Measurements from ENCODE around the gene FRS3. TPM values are rescaled to one million over a fixed set of nuclear protein-coding genes. Genes with fewer than 3 reads are reported as not detected.

FRS3 gene
- total and polyA plus RNA-seq, 2 of the 13 experiments (the other 11 are each of a cell fraction or from before 2014, with no cell fraction given), result 3.0 to 7.4 TPM

DNA sequence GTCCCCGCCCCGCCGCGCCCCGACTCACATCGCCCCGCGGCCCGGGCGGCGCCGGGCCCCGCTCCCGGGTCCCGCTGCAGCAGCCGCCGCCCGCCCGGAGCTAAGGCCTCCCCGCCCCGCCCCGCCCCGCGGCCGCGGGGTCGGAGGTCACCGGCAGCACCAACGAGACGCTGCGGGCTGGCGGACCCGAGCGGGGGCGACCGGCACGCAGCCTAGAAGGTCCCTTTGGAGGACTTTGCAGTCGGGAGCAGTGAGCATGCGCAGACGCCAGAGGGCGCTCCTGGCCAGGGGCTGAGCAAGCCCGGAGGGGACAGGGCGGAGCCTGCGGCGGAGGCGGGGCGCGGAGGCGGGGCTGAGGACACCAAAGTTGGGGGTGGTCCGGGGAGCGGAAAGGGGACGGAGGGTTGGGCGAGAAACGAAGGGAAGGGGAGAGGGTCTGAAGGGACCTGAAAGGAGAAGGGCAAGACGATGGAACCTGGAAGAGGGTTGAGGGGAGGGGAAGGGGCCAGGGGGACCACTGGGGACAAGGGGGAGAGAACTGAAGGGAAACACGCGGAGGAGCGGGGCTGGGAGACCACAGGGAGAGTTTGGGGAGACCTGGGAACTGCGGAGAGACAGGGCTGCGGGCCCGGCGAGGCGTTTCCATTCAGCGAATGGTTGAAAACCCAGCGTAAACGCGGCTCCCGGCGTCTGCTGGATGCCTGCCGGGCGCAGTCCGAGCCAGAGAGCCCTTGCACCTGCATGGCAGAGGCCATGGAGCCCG is at the start of gene FRS3 (continued):
- no peak for TF ChIP-seq BRCA1 (CRISPR knock-in tag; IDR thresholded peaks at IDR 0.05)
- TF ChIP-seq ZNF83 (CRISPR knock-in tag; IDR thresholded peaks at IDR 0.05; ENCODE audit: borderline replicate concordance), result no peak
- TF ChIP-seq TRAFD1 (CRISPR knock-in tag; IDR thresholded peaks at IDR 0.05; ENCODE audit: borderline replicate concordance), result no peak
- TF ChIP-seq ZBTB7B (CRISPR knock-in tag; IDR thresholded peaks at IDR 0.05), result peak; percentile 22; the same call in 1 of the 2 replicates
- TF ChIP-seq ZMYM4 (CRISPR knock-in tag; IDR thresholded peaks at IDR 0.05), result peak; percentile 81
- TF ChIP-seq ZNF138 (CRISPR knock-in tag; IDR thresholded peaks at IDR 0.05; ENCODE audit: low read depth), result 0 out of 2 replicates have a peak, but pooled peaks have one; percentile 32
- no peak for TF ChIP-seq ZNF589 (CRISPR knock-in tag; conservative IDR thresholded peaks at IDR 0.05)
- no peak for TF ChIP-seq GABPA (IDR thresholded peaks at IDR 0.05; ENCODE audit: low read depth, low read length)
- TF ChIP-seq GABPA (CRISPR knock-in tag; IDR thresholded peaks at IDR 0.05; ENCODE audit: low read depth), result peak; percentile 81
- TF ChIP-seq PCBP1 (IDR thresholded peaks at IDR 0.05; ENCODE audit: borderline replicate concordance, low read depth, low read length), result peak; percentile 66; the same call in 1 of the 2 replicates
- TF ChIP-seq ZNF101 (CRISPR knock-in tag; IDR thresholded peaks at IDR 0.05; ENCODE audit: borderline replicate concordance, low read depth), result no peak
- no peak for TF ChIP-seq XBP1 (CRISPR knock-in tag; IDR thresholded peaks at IDR 0.05)
- TF ChIP-seq SMARCC2 (IDR thresholded peaks at IDR 0.05), result no peak
- no peak for TF ChIP-seq NAIF1 (CRISPR knock-in tag; IDR thresholded peaks at IDR 0.05; ENCODE audit: borderline replicate concordance)
- TF ChIP-seq, protein P1, sequence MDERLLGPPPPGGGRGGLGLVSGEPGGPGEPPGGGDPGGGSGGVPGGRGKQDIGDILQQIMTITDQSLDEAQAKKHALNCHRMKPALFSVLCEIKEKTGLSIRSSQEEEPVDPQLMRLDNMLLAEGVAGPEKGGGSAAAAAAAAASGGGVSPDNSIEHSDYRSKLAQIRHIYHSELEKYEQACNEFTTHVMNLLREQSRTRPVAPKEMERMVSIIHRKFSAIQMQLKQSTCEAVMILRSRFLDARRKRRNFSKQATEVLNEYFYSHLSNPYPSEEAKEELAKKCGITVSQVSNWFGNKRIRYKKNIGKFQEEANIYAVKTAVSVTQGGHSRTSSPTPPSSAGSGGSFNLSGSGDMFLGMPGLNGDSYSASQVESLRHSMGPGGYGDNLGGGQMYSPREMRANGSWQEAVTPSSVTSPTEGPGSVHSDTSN (CRISPR knock-in tag; IDR thresholded peaks at IDR 0.05), result no peak
- TF ChIP-seq SP4 (CRISPR knock-in tag; IDR thresholded peaks at IDR 0.05), result peak; percentile 99
- TF ChIP-seq, protein P2, sequence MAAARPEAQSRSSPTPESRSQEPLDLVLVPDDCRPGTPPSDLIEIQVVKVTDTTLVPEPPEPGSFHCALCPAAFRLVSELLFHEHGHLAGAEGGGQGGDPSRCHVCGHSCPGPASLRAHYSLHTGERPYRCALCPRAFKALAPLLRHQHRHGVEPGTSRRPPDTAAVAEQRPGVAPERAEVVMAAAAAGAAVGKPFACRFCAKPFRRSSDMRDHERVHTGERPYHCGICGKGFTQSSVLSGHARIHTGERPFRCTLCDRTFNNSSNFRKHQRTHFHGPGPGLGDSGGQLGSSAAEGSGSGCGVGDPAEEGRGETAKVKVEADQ (CRISPR knock-in tag; IDR thresholded peaks at IDR 0.05; ENCODE audit: borderline replicate concordance), result peak; percentile 82
- TF ChIP-seq HNRNPK (IDR thresholded peaks at IDR 0.05; ENCODE audit: low read depth, low read length, poor library complexity, severe bottlenecking), result peak; percentile 100
